H9 (cell line): Measurements from ENCODE around the gene PPP2R3A. TPM values are rescaled to one million over a fixed set of nuclear protein-coding genes. Genes with fewer than 3 reads are reported as not detected.
A peak's percentile ranks its signal among the peaks of the same experiment; 100 is the strongest.

ENCODE experiments used
- DNase-seq: peaks from one replicate; pipeline ENCODE4 v3.0.0-alpha.2; 2017
- H2AFZ ChIP-seq: one replicate; pipeline ENCODE4 v1.6.1; 2013; ENCODE audit warnings: mild to moderate bottlenecking, low read length, control low read depth, moderate library complexity
- H2AK5ac ChIP-seq: 2 replicates; pipeline ENCODE4 v1.6.1; 2013; ENCODE audit warnings: low read length, control low read depth, mixed read lengths; ENCODE audit not compliant: insufficient read length
- H2BK120ac ChIP-seq: one replicate; pipeline ENCODE4 v1.6.1; 2013; ENCODE audit warnings: low read depth, mild to moderate bottlenecking, low read length, control low read depth, inconsistent platforms; ENCODE audit not compliant: poor library complexity, severe bottlenecking
- H2BK12ac ChIP-seq: 2 replicates; pipeline ENCODE4 v1.6.1; 2013; ENCODE audit warnings: low read length, control low read depth, mixed read lengths, low read depth; ENCODE audit not compliant: insufficient read length
- H2BK15ac ChIP-seq: 2 replicates; pipeline ENCODE4 v1.6.1; 2013; ENCODE audit warnings: low read depth, low read length, control low read depth
- H2BK20ac ChIP-seq: one replicate; pipeline ENCODE4 v1.6.1; 2013; ENCODE audit warnings: low read depth, mild to moderate bottlenecking, low read length, control low read depth, inconsistent platforms; ENCODE audit not compliant: poor library complexity, severe bottlenecking
- H2BK5ac ChIP-seq: 2 replicates; pipeline ENCODE4 v1.6.1; 2013; ENCODE audit warnings: low read length, control low read depth, mixed read lengths; ENCODE audit not compliant: insufficient read length
- H3K14ac ChIP-seq: 2 replicates; pipeline ENCODE4 v1.6.1; 2013; ENCODE audit warnings: low read length, control low read depth; ENCODE audit not compliant: insufficient read depth
- H3K18ac ChIP-seq: 2 replicates; pipeline ENCODE4 v1.6.1; 2013; ENCODE audit warnings: low read depth, mild to moderate bottlenecking, mixed read lengths, low read length, control low read depth; ENCODE audit not compliant: insufficient read length
- H3K23ac ChIP-seq: 2 replicates; pipeline ENCODE4 v1.6.1; 2013; ENCODE audit warnings: low read length, control low read depth, mixed read lengths, low read depth; ENCODE audit not compliant: insufficient read length
- H3K23me2 ChIP-seq: 2 replicates; pipeline ENCODE4 v1.6.1; 2013; ENCODE audit warnings: low read depth, mild to moderate bottlenecking, mixed read lengths, low read length, control low read depth; ENCODE audit not compliant: insufficient read length, poor library complexity, severe bottlenecking
- H3K27ac ChIP-seq: 2 replicates; pipeline ENCODE4 v1.5.1; 2013; ENCODE audit warnings: low read length, control low read depth, mixed read lengths, low read depth; ENCODE audit not compliant: insufficient read length
- H3K27me3 ChIP-seq: 2 replicates; pipeline ENCODE4 v1.6.1; 2013; ENCODE audit warnings: low read length, control low read depth, inconsistent platforms; ENCODE audit not compliant: insufficient read depth
- H3K4ac ChIP-seq: 2 replicates; pipeline ENCODE4 v1.6.1; 2013; ENCODE audit warnings: low read depth, mild to moderate bottlenecking, control low read depth, inconsistent platforms, low read length, moderate library complexity
- H3K4me1 ChIP-seq: 2 replicates; pipeline ENCODE4 v1.6.1; 2013; ENCODE audit warnings: low read length, control low read depth, inconsistent platforms; ENCODE audit not compliant: insufficient read depth
- H3K4me2 ChIP-seq: 2 replicates; pipeline ENCODE4 v1.6.1; 2013; ENCODE audit warnings: low read length, control low read depth, mixed read lengths; ENCODE audit not compliant: insufficient read length, insufficient read depth
- H3K56ac ChIP-seq: 2 replicates; pipeline ENCODE4 v1.6.1; 2013; ENCODE audit warnings: low read depth, mild to moderate bottlenecking, mixed read lengths, low read length, control low read depth; ENCODE audit not compliant: insufficient read length
- H3K79me1 ChIP-seq: 2 replicates; pipeline ENCODE4 v1.6.1; 2013; ENCODE audit warnings: low read depth, mild to moderate bottlenecking, moderate library complexity, low read length, control low read depth, inconsistent platforms; ENCODE audit not compliant: insufficient read depth, poor library complexity, severe bottlenecking
- H3K79me2 ChIP-seq: 2 replicates; pipeline ENCODE4 v1.6.1; 2013; ENCODE audit warnings: low read length, control low read depth, inconsistent platforms; ENCODE audit not compliant: insufficient read depth
- H3K9ac ChIP-seq: 2 replicates; pipeline ENCODE4 v1.6.1; 2013; ENCODE audit warnings: low read length, control low read depth, mixed read lengths; ENCODE audit not compliant: insufficient read length; ENCODE audit errors: extremely low read depth
- H3K9me3 ChIP-seq: one replicate; pipeline ENCODE4 v1.6.1; 2013; ENCODE audit warnings: low read depth, low read length, inconsistent platforms; ENCODE audit not compliant: control insufficient read depth
- H3T11ph ChIP-seq: one replicate; pipeline ENCODE4 v1.6.1; 2013; ENCODE audit warnings: mild to moderate bottlenecking, low read length, control low read depth, inconsistent platforms
- H4K20me1 ChIP-seq: one replicate; pipeline ENCODE4 v1.6.1; 2013; ENCODE audit not compliant: control insufficient read depth, insufficient read length, insufficient read depth
- H4K5ac ChIP-seq: 2 replicates; pipeline ENCODE4 v1.6.1; 2013; ENCODE audit warnings: low read depth, mild to moderate bottlenecking, mixed read lengths, low read length, control low read depth; ENCODE audit not compliant: insufficient read length
- H4K8ac ChIP-seq: replicated peaks from 2 replicates; pipeline ENCODE4 v1.6.1; 2013; ENCODE audit warnings: low read length, control low read depth, mixed read lengths, low read depth; ENCODE audit not compliant: insufficient read length
- H4K91ac ChIP-seq: 2 replicates; pipeline ENCODE4 v1.6.1; 2013; ENCODE audit warnings: low read depth, mild to moderate bottlenecking, moderate library complexity, mixed read lengths, low read length, control low read depth; ENCODE audit not compliant: insufficient read length
- H3K27ac Mint-ChIP-seq, 3 experiments: 2 replicates in 2 of 3; 3 replicates in 1 of 3; pipeline ENCODE4 v1.8.0; 2020 to 2021; ENCODE audit warnings: mixed read lengths in 3 of 3, mild to moderate bottlenecking in 1 of 3, moderate library complexity in 1 of 3
- H3K27me3 Mint-ChIP-seq: 2 replicates; pipeline ENCODE4 v1.8.0; 2021; ENCODE audit warnings: low read depth, mild to moderate bottlenecking, moderate library complexity, mixed read lengths
- H3K36me3 Mint-ChIP-seq, 3 experiments: 2 replicates in 2 of 3; 3 replicates in 1 of 3; pipeline ENCODE4 v1.8.0; 2020 to 2021; ENCODE audit warnings: low read depth in 3 of 3, mixed read lengths in 3 of 3; ENCODE audit not compliant: insufficient read depth in 1 of 3
- H3K4me1 Mint-ChIP-seq, 2 experiments: 2 replicates each; pipeline ENCODE4 v1.8.0; 2020; ENCODE audit warnings: mixed read lengths in 2 of 2
- H3K4me3 Mint-ChIP-seq, 2 experiments: 2 replicates in 1 of 2; 3 replicates in 1 of 2; pipeline ENCODE4 v1.8.0; 2020 to 2021; ENCODE audit warnings: mild to moderate bottlenecking in 2 of 2, mixed read lengths in 2 of 2, moderate library complexity in 1 of 2
- H3K9me3 Mint-ChIP-seq, 2 experiments: 2 replicates in 1 of 2; 3 replicates in 1 of 2; pipeline ENCODE4 v1.8.0; 2020; ENCODE audit warnings: mild to moderate bottlenecking in 2 of 2, mixed read lengths in 2 of 2, moderate library complexity in 1 of 2
- WGBS: extraction: QIAGEN DNeasy Blood & Tissue Kit; methylation state at CpG from one replicate; pipeline ENCODE4 v1.1.7; 2013; ENCODE audit warnings: missing lambda C conversion rate, low lambda C conversion rate, mixed read lengths; ENCODE audit not compliant: insufficient read length; ENCODE audit errors: extremely low coverage; 5-methylcytosine and 5-hydroxymethylcytosine counted together
- total RNA-seq: library from RNA; stranded (reverse); gene quantifications from 2 replicates; pipeline ENCODE4 v1.2.1, GENCODE V29; 2021
- TF ChIP-seq, protein P1 (sequence below): fragments of 200-600 bp; sonication (generic); conservative IDR thresholded peaks from 3 replicates; pipeline ENCODE4 v1.8.0; 2021; ENCODE audit warnings: antibody characterized with exemption, mild to moderate bottlenecking

The PPP2R3A gene
- total RNA-seq, 1 experiment from 2014 or later, result 12.4 TPM

GRCh38 chr3:136042608-136043221 lies 77.2 kb downstream of the PPP2R3A start:
- H3K9ac ChIP-seq, result no peak overlapping the region
- peaks cover 6% of the 10 kb centered on the region in 2 experiments for H3K4me1 Mint-ChIP-seq
- no CpG with 5 or more reads among the region's 7 CpGs for WGBS

More at GRCh38 chr3:136042608-136043221, 77.2 kb downstream of the PPP2R3A start:
- H3K9me3 Mint-ChIP-seq, result no peaks in the 10 kb centered on the region; a peak in 1 of 5 replicates
- DNase-seq, result no peak
- Histone ChIP-seq H4K5ac (no peak overlapping the region), H4K8ac (no peak overlapping the region), H3K9me3 (no peaks in the 10 kb centered on the region), H2BK12ac (no peak overlapping the region), H3T11ph (no peak overlapping the region), H4K91ac (no peak overlapping the region), H3K4ac (no peak overlapping the region), H2BK120ac (no peak overlapping the region), H3K23me2 (no peaks in the 10 kb centered on the region), H3K14ac (no peak overlapping the region), H3K27me3 (no peaks in the 10 kb centered on the region), H2BK15ac (no peak overlapping the region), H2BK5ac (no peak overlapping the region), H3K56ac (no peak overlapping the region), H3K4me1 (no peaks in the 10 kb centered on the region), H3K18ac (no peak overlapping the region), H2BK20ac (no peak overlapping the region), H2AFZ (no peak overlapping the region), H3K23ac (no peak overlapping the region), H3K79me2 (no peaks in the 10 kb centered on the region), H3K79me1 (no peaks in the 10 kb centered on the region), H3K27ac (no peak overlapping the region), H2AK5ac (no peak overlapping the region), H3K4me2 (no peak overlapping the region), H4K20me1 (no peaks in the 10 kb centered on the region)
- TF ChIP-seq, protein P1, sequence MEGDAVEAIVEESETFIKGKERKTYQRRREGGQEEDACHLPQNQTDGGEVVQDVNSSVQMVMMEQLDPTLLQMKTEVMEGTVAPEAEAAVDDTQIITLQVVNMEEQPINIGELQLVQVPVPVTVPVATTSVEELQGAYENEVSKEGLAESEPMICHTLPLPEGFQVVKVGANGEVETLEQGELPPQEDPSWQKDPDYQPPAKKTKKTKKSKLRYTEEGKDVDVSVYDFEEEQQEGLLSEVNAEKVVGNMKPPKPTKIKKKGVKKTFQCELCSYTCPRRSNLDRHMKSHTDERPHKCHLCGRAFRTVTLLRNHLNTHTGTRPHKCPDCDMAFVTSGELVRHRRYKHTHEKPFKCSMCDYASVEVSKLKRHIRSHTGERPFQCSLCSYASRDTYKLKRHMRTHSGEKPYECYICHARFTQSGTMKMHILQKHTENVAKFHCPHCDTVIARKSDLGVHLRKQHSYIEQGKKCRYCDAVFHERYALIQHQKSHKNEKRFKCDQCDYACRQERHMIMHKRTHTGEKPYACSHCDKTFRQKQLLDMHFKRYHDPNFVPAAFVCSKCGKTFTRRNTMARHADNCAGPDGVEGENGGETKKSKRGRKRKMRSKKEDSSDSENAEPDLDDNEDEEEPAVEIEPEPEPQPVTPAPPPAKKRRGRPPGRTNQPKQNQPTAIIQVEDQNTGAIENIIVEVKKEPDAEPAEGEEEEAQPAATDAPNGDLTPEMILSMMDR, result peak; percentile 80
- H3K36me3 Mint-ChIP-seq, result peaks cover 11 to 38% (median 22%) of the 10 kb centered on the region in 3 experiments; a peak in 6 of 7 replicates
- H3K4me3 Mint-ChIP-seq, result no peak overlapping the region
- H3K27me3 Mint-ChIP-seq, result no peaks in the 10 kb centered on the region
- no peak overlapping the region for H3K27ac Mint-ChIP-seq
